PC-3 (cell line): ENCODE measurements around the gene ZNF324. TPM values are rescaled to one million over a fixed set of nuclear protein-coding genes. Genes with fewer than 3 reads are reported as not detected.

Experiments used
- ATAC-seq: fragments of 200-7000 bp; cut with Tn5 transposase; 2 replicates; pipeline ENCODE4 v1.9.1; 2020; ENCODE audit warnings: mild to moderate bottlenecking, moderate library complexity
- BruUV-seq: library from RNA; stranded (reverse); fragments of 400-500 nt; replicated peaks from 2 replicates; lab custom pipeline; 2021; lab: Mats Ljungman, UMichigan
- CTCF ChIA-PET: fragments of 300-600 bp; sonication (Branson Sonifier 250); formaldehyde crosslinking; loops from one replicate; lab custom pipeline; 2022; ENCODE audit warnings: antibody characterized with exemption; lab: Charles Lee
- POLR2A ChIA-PET: fragments of 300-600 bp; sonication (Branson Sonifier 250); formaldehyde crosslinking; loops from one replicate; lab custom pipeline; 2022; ENCODE audit warnings: antibody characterized with exemption; ENCODE audit not compliant: unreplicated experiment; lab: Charles Lee
- DNase-seq: peaks from one replicate; pipeline ENCODE4 v3.0.0-alpha.2; 2015
- H2AFZ ChIP-seq: fragments of 300-600 bp; sonication (generic); 2 replicates; pipeline ENCODE4 v1.6.0; 2016; ENCODE audit warnings: antibody characterized with exemption, low read length
- H3F3A ChIP-seq: fragments of 300-600 bp; sonication (generic); one replicate; pipeline ENCODE4 v1.6.0; 2017; ENCODE audit warnings: antibody characterized with exemption, low read length, control low read depth, mild to moderate bottlenecking; ENCODE audit not compliant: unreplicated experiment
- H3K27ac ChIP-seq: fragments of 300-600 bp; sonication (generic); 2 replicates; pipeline ENCODE4 v1.5.1; 2016; ENCODE audit warnings: mild to moderate bottlenecking, low read length
- H3K27me3 ChIP-seq: fragments of 300-600 bp; sonication (generic); 2 replicates; pipeline ENCODE4 v1.6.1; 2016; ENCODE audit warnings: low read length, mixed read lengths
- H3K36me3 ChIP-seq: fragments of 300-600 bp; sonication (generic); 2 replicates; pipeline ENCODE4 v1.6.1; 2016; ENCODE audit warnings: low read depth, mixed run types, low read length, mixed read lengths
- H3K4me1 ChIP-seq: fragments of 300-600 bp; sonication (generic); 2 replicates; pipeline ENCODE4 v1.5.1; 2016; ENCODE audit warnings: low read length; ENCODE audit not compliant: insufficient read depth
- H3K4me2 ChIP-seq: fragments of 300-600 bp; sonication (generic); 2 replicates; pipeline ENCODE4 v1.6.0; 2016; ENCODE audit warnings: low read length
- H3K4me3 ChIP-seq: fragments of 300-600 bp; sonication (generic); 2 replicates; pipeline ENCODE4 v1.5.1; 2016; ENCODE audit warnings: mild to moderate bottlenecking, low read length, mixed read lengths
- H3K79me2 ChIP-seq: fragments of 300-600 bp; sonication (generic); 2 replicates; pipeline ENCODE4 v1.6.1; 2017; ENCODE audit warnings: low read length, mixed read lengths
- H3K9ac ChIP-seq: fragments of 300-600 bp; sonication (generic); 2 replicates; pipeline ENCODE4 v1.6.0; 2016; ENCODE audit warnings: mild to moderate bottlenecking, low read length
- H3K9me2 ChIP-seq: fragments of 300-600 bp; sonication (generic); replicated peaks from 2 replicates; pipeline ENCODE4 v1.6.1; 2016; ENCODE audit warnings: mixed run types, low read length, mixed read lengths
- H3K9me3 ChIP-seq: fragments of 300-600 bp; sonication (generic); 2 replicates; pipeline ENCODE4 v1.6.1; 2016; ENCODE audit warnings: low read length, mixed read lengths
- H4K20me1 ChIP-seq: fragments of 300-600 bp; sonication (generic); 2 replicates; pipeline ENCODE4 v1.6.1; 2016; ENCODE audit warnings: low read length, mixed read lengths
- CTCF ChIP-seq: fragments of 300-600 bp; sonication (generic); conservative IDR thresholded peaks from 2 replicates; pipeline ENCODE4 v1.5.1; 2017; ENCODE audit warnings: antibody characterized with exemption, low read depth, mild to moderate bottlenecking, low read length
- EZH2 ChIP-seq: fragments of 300-600 bp; sonication (generic); IDR thresholded peaks from one replicate; pipeline ENCODE4 v1.6.1; 2017; ENCODE audit warnings: antibody characterized with exemption, mild to moderate bottlenecking, low read length; ENCODE audit not compliant: unreplicated experiment
- EZH2phosphoT487 ChIP-seq: fragments of 300-600 bp; sonication (generic); IDR thresholded peaks from 2 replicates; pipeline ENCODE4 v1.6.1; 2018; ENCODE audit warnings: mild to moderate bottlenecking, antibody characterized with exemption, low read length, borderline replicate concordance
- intact Hi-C: fragments of 100-400 bp; cut with micrococcal nuclease; formaldehyde crosslinking; loops from 2 replicates; pipeline ENCODE4 v1.9.0; 2023
- total RNA-seq: library from RNA; depleted of rRNA; stranded (reverse); fragments of >200 nt; gene quantifications from 2 replicates; pipeline ENCODE4 v1.2.3, GENCODE V29; 2014

ZNF324 gene
- total RNA-seq, 1 experiment from 2014 or later: 15.9 TPM

GRCh38 chr19:58429745-58430144 is 37.1 kb upstream of the ZNF324 start:
- ChIA-PET POLR2A (no interaction called here), CTCF (no interaction called here)
- no peak overlapping the region for H3K9ac ChIP-seq
- no TSS peak for BruUV-seq
- no peaks in the 10 kb centered on the region for H3K9me2 ChIP-seq
- no peaks in the 10 kb centered on the region for H3K27me3 ChIP-seq
- TF ChIP-seq CTCF: no peak
- TF ChIP-seq EZH2: no peak
- no peak for TF ChIP-seq EZH2phosphoT487
- no peak overlapping the region for H3K4me3 ChIP-seq
- no peak overlapping the region for H3K4me2 ChIP-seq
- no peaks in the 10 kb centered on the region for H3F3A ChIP-seq
- H3K4me1 ChIP-seq: no peaks in the 10 kb centered on the region
- H2AFZ ChIP-seq: no peak overlapping the region
- intact Hi-C loops: no loop called here
- peaks cover 19% of the 10 kb centered on the region for H3K9me3 ChIP-seq
- no peaks in the 10 kb centered on the region for H4K20me1 ChIP-seq
- ATAC-seq: no peak
- H3K36me3 ChIP-seq: peaks cover 28% of the 10 kb centered on the region
- H3K79me2 ChIP-seq: no peaks in the 10 kb centered on the region
- no peak for DNase-seq
- H3K27ac ChIP-seq: no peak overlapping the region

GRCh38 chr19:58434217-58434616 is 32.7 kb upstream of the ZNF324 start:
- no peaks in the 10 kb centered on the region for H3K79me2 ChIP-seq
- POLR2A ChIA-PET: no interaction called here
- peaks cover 28% of the 10 kb centered on the region for H3K36me3 ChIP-seq
- H3K9me2 ChIP-seq: no peaks in the 10 kb centered on the region
- H3K4me1 ChIP-seq: no peaks in the 10 kb centered on the region
- peaks cover 19% of the 10 kb centered on the region for H3K9me3 ChIP-seq
- H2AFZ ChIP-seq: no peak overlapping the region
- intact Hi-C loops: no loop called here
- H3K4me2 ChIP-seq: no peak overlapping the region
- no TSS peak for BruUV-seq
- no peak overlapping the region for H3K27ac ChIP-seq
- TF ChIP-seq CTCF (no peak), EZH2phosphoT487 (no peak), EZH2 (no peak)
- CTCF ChIA-PET: no interaction called here
- H3F3A ChIP-seq: no peaks in the 10 kb centered on the region
- H4K20me1 ChIP-seq: no peaks in the 10 kb centered on the region
- no peak overlapping the region for H3K4me3 ChIP-seq
- H3K9ac ChIP-seq: no peak overlapping the region
- DNase-seq (no peak), ATAC-seq (no peak)
- no peaks in the 10 kb centered on the region for H3K27me3 ChIP-seq

- H3F3A ChIP-seq: no peaks in the 10 kb centered on the region
- no peak within 1 kb of the TSS for H3K4me2 ChIP-seq
- DNase-seq (no peak), ATAC-seq (no peak)
- intact Hi-C loops: no loop called here
- no peak for TF ChIP-seq EZH2
- no peak for TF ChIP-seq EZH2phosphoT487
- TF ChIP-seq CTCF: no peak
- H3K27me3 ChIP-seq: no peaks in the 10 kb centered on the region
- no peaks in the 10 kb centered on the region for H4K20me1 ChIP-seq
- H3K36me3 ChIP-seq: no peaks in the 10 kb centered on the region
- no peak within 1 kb of the TSS for H3K27ac ChIP-seq
- BruUV-seq: no TSS peak
- H3K79me2 ChIP-seq: no peaks in the 10 kb centered on the region
- no peak within 1 kb of the TSS for H3K4me3 ChIP-seq
- H3K9me3 ChIP-seq: no peaks in the 10 kb centered on the region
- ChIA-PET POLR2A (no interaction called here), CTCF (no interaction called here)
- no peaks in the 10 kb centered on the region for H3K4me1 ChIP-seq
- H2AFZ ChIP-seq: no peak within 1 kb of the TSS
- no peak within 1 kb of the TSS for H3K9ac ChIP-seq
- no peaks in the 10 kb centered on the region for H3K9me2 ChIP-seq
Measured at GRCh38 chr19:58439576-58440554, 27.0 kb upstream of the ZNF324 start, which contains the start of gene ZNF132. ZNF132 (minus strand) TSS chr19:58440153; CDS start chr19:58439821, 332 bp downstream.
